Mesenchymal stem cell (in vitro differentiated cells and primary cell): ENCODE data around the gene VPREB1.

Experiments used
- DNase-seq: peaks from one replicate; pipeline ENCODE4 v3.0.0-alpha.2; 2013
- H2AFZ ChIP-seq: one replicate; pipeline ENCODE4 v1.6.1; 2013; ENCODE audit warnings: low read depth, mild to moderate bottlenecking, control low read depth, inconsistent platforms, low read length, moderate library complexity
- H2AK5ac ChIP-seq: 2 replicates; pipeline ENCODE4 v1.6.1; 2013; ENCODE audit warnings: low read length, moderate library complexity, mild to moderate bottlenecking, inconsistent platforms; ENCODE audit not compliant: severe bottlenecking
- H2BK120ac ChIP-seq: one replicate; pipeline ENCODE4 v1.6.1; 2013; ENCODE audit warnings: low read depth, mild to moderate bottlenecking, inconsistent platforms, low read length, moderate library complexity
- H2BK12ac ChIP-seq, 2 experiments: one replicate each; pipeline ENCODE4 v1.6.1; 2013; ENCODE audit warnings: inconsistent platforms in 2 of 2, low read length in 2 of 2, mild to moderate bottlenecking in 2 of 2, moderate library complexity in 2 of 2, control low read depth in 1 of 2
- H2BK15ac ChIP-seq: one replicate; pipeline ENCODE4 v1.6.1; 2013; ENCODE audit warnings: mild to moderate bottlenecking, low read depth, inconsistent platforms; ENCODE audit not compliant: poor library complexity, severe bottlenecking
- H2BK5ac ChIP-seq: 2 replicates; pipeline ENCODE4 v1.6.1; 2013; ENCODE audit warnings: low read depth, mild to moderate bottlenecking, low read length, control low read depth, inconsistent platforms; ENCODE audit not compliant: poor library complexity, severe bottlenecking
- H3K14ac ChIP-seq, 2 experiments: one replicate each; pipeline ENCODE4 v1.6.1; 2013; ENCODE audit warnings: inconsistent platforms in 2 of 2, low read length in 2 of 2, control low read depth in 1 of 2, mild to moderate bottlenecking in 1 of 2, moderate library complexity in 1 of 2
- H3K18ac ChIP-seq, 2 experiments: one replicate each; pipeline ENCODE4 v1.6.1; 2013; ENCODE audit warnings: inconsistent platforms in 2 of 2, low read length in 2 of 2, control low read depth in 1 of 2, low read depth in 1 of 2, mild to moderate bottlenecking in 1 of 2
- H3K23ac ChIP-seq, 2 experiments: one replicate each; pipeline ENCODE4 v1.6.1; 2013; ENCODE audit warnings: inconsistent platforms in 2 of 2, low read length in 2 of 2, mild to moderate bottlenecking in 2 of 2, moderate library complexity in 2 of 2, control low read depth in 1 of 2
- H3K27ac ChIP-seq: 2 replicates; pipeline ENCODE4 v1.5.1; 2013; ENCODE audit warnings: mild to moderate bottlenecking, moderate library complexity, low read length, control low read depth, inconsistent platforms; ENCODE audit not compliant: poor library complexity, severe bottlenecking
- H3K27me3 ChIP-seq, 2 experiments: 2 replicates each; pipeline versions ENCODE4 v1.6.1 to v1.7.0; 2013; ENCODE audit warnings: low read length in 2 of 2, mild to moderate bottlenecking in 2 of 2, moderate library complexity in 2 of 2, control low read depth in 1 of 2, inconsistent platforms in 1 of 2; ENCODE audit not compliant: control insufficient read depth in 1 of 2, insufficient read depth in 1 of 2
- H3K36me3 ChIP-seq, 2 experiments: 2 replicates each; pipeline versions ENCODE4 v1.6.1 to v1.7.0; 2013; ENCODE audit warnings: low read length in 2 of 2, control low read depth in 1 of 2, inconsistent platforms in 1 of 2, low read depth in 1 of 2, mild to moderate bottlenecking in 1 of 2; ENCODE audit not compliant: insufficient read depth in 2 of 2, control insufficient read depth in 1 of 2
- H3K4ac ChIP-seq, 2 experiments: one replicate each; pipeline ENCODE4 v1.6.1; 2013; ENCODE audit warnings: inconsistent platforms in 2 of 2, low read length in 2 of 2, mild to moderate bottlenecking in 2 of 2, moderate library complexity in 2 of 2, control low read depth in 1 of 2, low read depth in 1 of 2
- H3K4me1 ChIP-seq: 2 replicates; pipeline ENCODE4 v1.6.1; 2013; ENCODE audit warnings: low read depth, low read length, control low read depth; ENCODE audit not compliant: control insufficient read depth, insufficient read depth
- H3K4me2 ChIP-seq: 2 replicates; pipeline ENCODE4 v1.6.1; 2013; ENCODE audit warnings: low read length, mild to moderate bottlenecking, inconsistent platforms; ENCODE audit not compliant: poor library complexity, severe bottlenecking
- H3K4me3 ChIP-seq, 2 experiments: 2 replicates each; pipeline versions ENCODE4 v1.5.1 to v1.7.0; 2013; ENCODE audit warnings: low read length in 2 of 2, mild to moderate bottlenecking in 2 of 2, control low read depth in 1 of 2, low read depth in 1 of 2; ENCODE audit not compliant: insufficient read depth in 1 of 2
- H3K79me1 ChIP-seq: replicated peaks from 2 replicates; pipeline ENCODE4 v1.6.1; 2013; ENCODE audit warnings: mild to moderate bottlenecking, control low read depth, low read length, inconsistent platforms; ENCODE audit not compliant: poor library complexity, severe bottlenecking
- H3K9ac ChIP-seq: 2 replicates; pipeline ENCODE4 v1.7.0; 2013; ENCODE audit warnings: mild to moderate bottlenecking, low read length, moderate library complexity
- H3K9me3 ChIP-seq: 2 replicates; pipeline ENCODE4 v1.7.0; 2013; ENCODE audit warnings: mild to moderate bottlenecking, low read length; ENCODE audit not compliant: control insufficient read depth
- H4K8ac ChIP-seq: one replicate; pipeline ENCODE4 v1.6.1; 2013; ENCODE audit warnings: inconsistent platforms, mild to moderate bottlenecking, low read length, moderate library complexity
- H4K91ac ChIP-seq: one replicate; pipeline ENCODE4 v1.6.1; 2013; ENCODE audit warnings: mild to moderate bottlenecking, low read length, inconsistent platforms
- WGBS: methylation state at CpG from one replicate; pipeline ENCODE4 v1.1.7; 2013; ENCODE audit warnings: mixed read lengths; 5-methylcytosine and 5-hydroxymethylcytosine counted together

The VPREB1 gene

GRCh38 chr22:22245256-22245909 lies 797 bp downstream of the VPREB1 start:
- H3K79me1 ChIP-seq, result no peaks in the 10 kb centered on the region

GRCh38 chr22:22245935-22246525 lies 1.4 kb downstream of the VPREB1 start:
- Histone ChIP-seq H2AK5ac (no peak overlapping the region), H2BK15ac (no peak overlapping the region), H3K9ac (no peak overlapping the region), H3K27me3 (peaks cover 58 to 69% of the 10 kb centered on the region in 2 experiments), H2BK120ac (no peak overlapping the region), H3K18ac (no peak overlapping the region), H3K23ac (no peak overlapping the region), H3K4me2 (no peak overlapping the region), H3K4ac (no peak overlapping the region), H3K14ac (no peak overlapping the region), H3K79me1 (no peaks in the 10 kb centered on the region), H3K9me3 (no peaks in the 10 kb centered on the region), H3K4me1 (peaks cover 2% of the 10 kb centered on the region), H3K4me3 (no peak overlapping the region), H3K27ac (no peak overlapping the region), H3K36me3 (no peaks in the 10 kb centered on the region), H4K8ac (no peak overlapping the region), H2AFZ (no peak overlapping the region), H2BK12ac (no peak overlapping the region), H2BK5ac (no peak overlapping the region), H4K91ac (no peak overlapping the region)
- WGBS, result 78% methylated on average over 6 of the region's 6 CpGs
- no peak for DNase-seq

More at GRCh38 chr22:22245256-22245909, 797 bp downstream of the VPREB1 start:
- no peak overlapping the region for H2AK5ac ChIP-seq
- H3K9ac ChIP-seq, result no peak overlapping the region
- no peak overlapping the region for H2BK120ac ChIP-seq
- H3K23ac ChIP-seq, result no peak overlapping the region
- H4K8ac ChIP-seq, result no peak overlapping the region
- H2BK15ac ChIP-seq, result no peak overlapping the region
- H3K27ac ChIP-seq, result no peak overlapping the region
- H3K4me3 ChIP-seq, result no peak overlapping the region
- H2BK12ac ChIP-seq, result no peak overlapping the region
- peaks cover 58 to 74% of the 10 kb centered on the region in 2 experiments for H3K27me3 ChIP-seq
- H3K9me3 ChIP-seq, result no peaks in the 10 kb centered on the region
- DNase-seq, result no peak
- H3K4me2 ChIP-seq, result no peak overlapping the region
- no peak overlapping the region for H2AFZ ChIP-seq
- no peak overlapping the region for H3K14ac ChIP-seq
- no peak overlapping the region for H3K4ac ChIP-seq
- no peak overlapping the region for H3K18ac ChIP-seq
- no peak overlapping the region for H4K91ac ChIP-seq
- 73% methylated on average over 17 of the region's 18 CpGs for whole genome bisulfite sequencing
- H3K36me3 ChIP-seq, result no peaks in the 10 kb centered on the region
- no peak overlapping the region for H2BK5ac ChIP-seq
- H3K4me1 ChIP-seq, result peaks cover 2% of the 10 kb centered on the region

GRCh38 chr22:22246706-22247105 lies 2.1 kb downstream of the VPREB1 start:
- no peak overlapping the region for H3K18ac ChIP-seq
- no peak overlapping the region for H3K4ac ChIP-seq
- H2BK5ac ChIP-seq, result no peak overlapping the region
- 45% methylated on average over 7 of the region's 9 CpGs for WGBS
- H3K23ac ChIP-seq, result no peak overlapping the region
- no peak overlapping the region for H3K4me3 ChIP-seq
- no peaks in the 10 kb centered on the region for H3K36me3 ChIP-seq
- no peak overlapping the region for H2AFZ ChIP-seq
- no peaks in the 10 kb centered on the region for H3K79me1 ChIP-seq
- H2BK120ac ChIP-seq, result no peak overlapping the region
- no peak overlapping the region for H3K14ac ChIP-seq
- H3K4me1 ChIP-seq, result peaks cover 2% of the 10 kb centered on the region
- no peaks in the 10 kb centered on the region for H3K9me3 ChIP-seq
- DNase-seq, result no peak
- H4K91ac ChIP-seq, result no peak overlapping the region
- no peak overlapping the region for H4K8ac ChIP-seq
- no peak overlapping the region for H2BK12ac ChIP-seq
- H2AK5ac ChIP-seq, result no peak overlapping the region
- H3K4me2 ChIP-seq, result no peak overlapping the region
- no peak overlapping the region for H3K9ac ChIP-seq
- peaks cover 53 to 65% of the 10 kb centered on the region in 2 experiments for H3K27me3 ChIP-seq
- H3K27ac ChIP-seq, result no peak overlapping the region
- no peak overlapping the region for H2BK15ac ChIP-seq

- H2BK12ac ChIP-seq, result no peak overlapping the region
- H3K9me3 ChIP-seq, result no peaks in the 10 kb centered on the region
- no peak overlapping the region for H3K18ac ChIP-seq
- H2BK120ac ChIP-seq, result no peak overlapping the region
- H3K9ac ChIP-seq, result no peak overlapping the region
- H3K79me1 ChIP-seq, result no peaks in the 10 kb centered on the region
- H3K27ac ChIP-seq, result no peak overlapping the region
- WGBS, result 31% methylated on average over 3 of the region's 3 CpGs
- no peak overlapping the region for H3K4me2 ChIP-seq
- no peaks in the 10 kb centered on the region for H3K36me3 ChIP-seq
- no peak overlapping the region for H3K4ac ChIP-seq
- H4K8ac ChIP-seq, result no peak overlapping the region
- H2BK5ac ChIP-seq, result no peak overlapping the region
- H4K91ac ChIP-seq, result no peak overlapping the region
- peaks cover 2% of the 10 kb centered on the region for H3K4me1 ChIP-seq
- no peak overlapping the region for H3K23ac ChIP-seq
- no peak overlapping the region for H3K4me3 ChIP-seq
- H3K27me3 ChIP-seq, result peaks cover 36 to 45% of the 10 kb centered on the region in 2 experiments
- no peak overlapping the region for H2BK15ac ChIP-seq
- no peak overlapping the region for H2AFZ ChIP-seq
- no peak overlapping the region for H3K14ac ChIP-seq
- no peak overlapping the region for H2AK5ac ChIP-seq
- no peak for DNase-seq
Observed at GRCh38 chr22:22248878-22249277, 4.3 kb downstream of the VPREB1 start.
